LNCAP (cell line): ENCODE data around the gene IGSF21.

Experiments used
- TF ChIP-seq, protein P1 (sequence below): fragments of 450-650 bp; IDR thresholded peaks from 2 replicates; pipeline ENCODE4 v1.5.1; 2017; ENCODE audit warnings: mild to moderate bottlenecking

The IGSF21 gene

DNA sequence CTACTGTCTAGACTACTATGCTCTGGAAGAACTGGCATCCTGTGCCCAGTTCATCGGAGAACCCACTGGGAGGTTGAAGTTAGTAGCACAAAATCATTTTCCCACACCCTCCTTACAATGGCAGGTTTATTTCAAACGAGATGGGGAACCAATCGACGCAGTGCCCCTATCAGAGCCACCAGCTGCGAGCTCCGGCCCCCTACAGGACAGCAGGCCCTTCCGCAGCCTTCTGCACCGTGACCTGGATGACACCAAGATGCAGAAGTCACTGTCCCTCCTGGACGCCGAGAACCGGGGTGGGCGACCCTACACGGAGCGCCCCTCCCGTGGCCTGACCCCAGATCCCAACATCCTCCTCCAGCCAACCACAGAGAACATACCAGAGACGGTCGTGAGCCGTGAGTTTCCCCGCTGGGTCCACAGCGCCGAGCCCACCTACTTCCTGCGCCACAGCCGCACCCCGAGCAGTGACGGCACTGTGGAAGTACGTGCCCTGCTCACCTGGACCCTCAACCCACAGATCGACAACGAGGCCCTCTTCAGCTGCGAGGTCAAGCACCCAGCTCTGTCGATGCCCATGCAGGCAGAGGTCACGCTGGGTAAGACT, 257.6 kb downstream of the IGSF21 start:
- TF ChIP-seq, protein P1, sequence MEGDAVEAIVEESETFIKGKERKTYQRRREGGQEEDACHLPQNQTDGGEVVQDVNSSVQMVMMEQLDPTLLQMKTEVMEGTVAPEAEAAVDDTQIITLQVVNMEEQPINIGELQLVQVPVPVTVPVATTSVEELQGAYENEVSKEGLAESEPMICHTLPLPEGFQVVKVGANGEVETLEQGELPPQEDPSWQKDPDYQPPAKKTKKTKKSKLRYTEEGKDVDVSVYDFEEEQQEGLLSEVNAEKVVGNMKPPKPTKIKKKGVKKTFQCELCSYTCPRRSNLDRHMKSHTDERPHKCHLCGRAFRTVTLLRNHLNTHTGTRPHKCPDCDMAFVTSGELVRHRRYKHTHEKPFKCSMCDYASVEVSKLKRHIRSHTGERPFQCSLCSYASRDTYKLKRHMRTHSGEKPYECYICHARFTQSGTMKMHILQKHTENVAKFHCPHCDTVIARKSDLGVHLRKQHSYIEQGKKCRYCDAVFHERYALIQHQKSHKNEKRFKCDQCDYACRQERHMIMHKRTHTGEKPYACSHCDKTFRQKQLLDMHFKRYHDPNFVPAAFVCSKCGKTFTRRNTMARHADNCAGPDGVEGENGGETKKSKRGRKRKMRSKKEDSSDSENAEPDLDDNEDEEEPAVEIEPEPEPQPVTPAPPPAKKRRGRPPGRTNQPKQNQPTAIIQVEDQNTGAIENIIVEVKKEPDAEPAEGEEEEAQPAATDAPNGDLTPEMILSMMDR = no peak

DNA sequence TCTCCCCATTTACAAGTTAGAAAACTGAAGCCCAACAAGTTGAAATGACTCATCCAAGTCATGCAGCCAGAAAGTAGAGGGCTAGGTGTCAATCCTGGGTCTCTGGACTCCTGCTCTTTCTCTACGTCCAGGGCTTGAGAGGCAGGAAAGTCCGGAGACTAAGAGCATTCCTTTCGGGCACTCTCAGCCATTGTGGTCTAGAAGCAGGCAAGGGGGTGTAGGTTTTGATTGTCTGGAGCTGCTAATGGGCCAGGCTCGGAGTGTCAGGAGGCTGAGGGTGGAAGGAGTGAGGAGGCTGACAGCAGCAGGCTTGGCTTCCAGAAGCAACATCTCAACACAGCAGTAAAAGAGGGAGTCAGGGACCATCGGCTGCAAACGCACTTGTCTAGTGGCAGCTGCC, 265.6 kb downstream of the IGSF21 start:
- TF ChIP-seq, protein P1 = no peak

DNA sequence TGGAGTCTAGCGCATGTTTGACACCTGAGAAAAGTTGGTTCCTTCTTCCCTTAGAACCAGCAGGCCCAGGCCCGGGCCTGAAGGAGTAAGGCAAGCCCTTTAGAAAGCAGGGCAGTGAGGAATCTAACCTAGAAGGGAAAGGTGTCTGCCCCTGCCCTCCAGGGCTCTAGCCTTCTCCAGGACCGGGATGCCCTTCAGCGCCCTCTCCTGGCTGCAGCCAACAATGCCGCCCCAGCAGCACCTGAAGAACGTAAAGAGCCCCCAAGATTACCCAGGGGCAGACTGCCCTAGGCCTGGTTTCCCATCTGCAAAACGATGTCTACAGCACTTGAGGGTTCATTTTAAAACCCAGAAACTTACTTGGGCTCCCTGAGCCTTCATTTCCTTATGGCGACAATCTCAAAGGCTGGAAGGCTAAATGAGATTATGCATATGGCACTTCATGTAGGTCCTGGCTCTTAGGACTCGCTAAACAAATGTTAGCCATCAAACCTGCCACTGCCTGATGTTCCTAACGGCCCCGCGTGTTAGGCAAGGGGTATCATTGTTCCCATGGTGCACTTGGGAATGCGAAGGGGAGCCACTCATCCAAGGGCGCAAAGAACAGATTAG, 266.4 kb downstream of the IGSF21 start:
- TF ChIP-seq, protein P1 = peak; percentile 41; the same call in 1 of the 2 replicates

DNA sequence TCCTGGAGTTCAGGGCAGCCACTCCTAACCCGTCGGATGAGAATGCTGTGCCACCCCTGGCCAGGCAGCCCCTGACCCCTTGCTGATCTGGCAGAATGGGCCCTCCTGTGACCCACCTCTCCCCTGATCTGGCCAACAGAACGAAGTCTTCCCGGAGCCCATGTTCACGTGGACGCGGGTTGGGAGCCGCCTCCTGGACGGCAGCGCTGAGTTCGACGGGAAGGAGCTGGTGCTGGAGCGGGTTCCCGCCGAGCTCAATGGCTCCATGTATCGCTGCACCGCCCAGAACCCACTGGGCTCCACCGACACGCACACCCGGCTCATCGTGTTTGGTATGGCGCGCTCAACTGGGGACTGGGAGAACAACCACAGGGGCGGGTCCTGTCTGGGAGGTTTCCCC, 269.1 kb downstream of the IGSF21 start:
- TF ChIP-seq, protein P1 = no peak

DNA sequence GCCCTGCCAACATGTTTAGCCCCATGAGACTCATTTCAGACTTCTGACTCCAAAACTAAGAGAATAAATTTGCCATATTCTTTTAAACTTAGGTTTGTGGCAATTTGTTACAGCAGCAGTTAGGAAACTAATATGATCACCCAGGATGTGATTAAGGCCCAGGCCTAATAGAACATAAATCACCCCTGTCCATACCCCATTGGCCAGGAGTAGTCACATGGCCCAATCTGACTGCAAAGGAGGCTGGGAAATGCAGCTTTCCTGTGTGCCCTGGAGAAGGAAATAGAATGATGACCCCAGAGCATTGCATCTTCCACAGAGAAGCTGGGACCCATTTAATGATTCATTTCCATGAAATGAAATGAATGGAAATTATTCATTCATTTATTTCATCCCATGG, 272.7 kb downstream of the IGSF21 start:
- TF ChIP-seq, protein P1 = no peak

DNA sequence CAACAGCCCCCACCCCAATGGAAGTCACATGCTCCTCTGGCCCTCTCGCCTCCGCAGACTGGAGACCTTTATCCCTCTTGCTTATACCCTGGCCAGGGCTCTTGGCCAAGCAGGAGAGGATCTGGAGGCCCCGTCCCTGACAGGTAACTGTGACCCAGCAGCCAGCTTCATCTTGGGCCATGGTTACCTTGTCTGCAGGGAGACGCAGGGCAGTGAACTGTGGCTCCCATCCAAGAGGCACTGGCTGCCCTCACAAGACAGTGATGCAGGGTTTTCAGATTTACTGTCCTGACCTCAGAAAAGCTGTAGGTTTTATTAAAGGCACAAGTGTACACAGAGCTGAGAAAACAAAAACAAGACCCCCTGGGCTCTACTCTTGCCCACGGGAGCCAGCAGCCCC, 276.5 kb downstream of the IGSF21 start:
- TF ChIP-seq, protein P1 = no peak

DNA sequence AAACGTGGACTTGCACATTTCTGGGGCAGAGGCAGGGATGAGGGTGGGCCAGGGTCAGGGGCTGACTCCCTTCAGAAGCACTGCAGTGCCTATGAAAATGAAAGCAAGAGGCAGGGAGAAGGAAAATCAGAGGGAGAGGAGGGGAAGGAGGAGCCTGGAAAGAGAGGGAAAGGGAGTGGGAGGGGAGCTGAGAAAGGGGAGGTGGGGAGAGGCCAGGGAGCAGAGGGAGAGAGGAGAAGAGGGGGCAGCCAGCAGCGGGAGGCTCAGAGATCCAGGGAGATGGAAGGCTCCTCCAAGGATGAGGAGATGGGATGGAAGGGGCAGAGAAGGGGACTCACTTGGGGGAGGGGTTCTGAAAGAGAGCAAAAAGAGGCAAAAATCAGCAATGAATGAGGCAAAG, 276.9 kb downstream of the IGSF21 start:
- TF ChIP-seq, protein P1 = no peak
